AG04450 (cell line): ENCODE measurements around the gene FRMD4A. TPM values are rescaled to one million over a fixed set of nuclear protein-coding genes. Genes with fewer than 3 reads are reported as not detected.

Source experiments
- CTCF ChIA-PET: fragments of 300-600, 350-600 bp; formaldehyde crosslinking; extraction: SDS; loops from one replicate; lab custom pipeline; 2022; ENCODE audit warnings: antibody characterized with exemption, inconsistent platforms; lab: Charles Lee
- POLR2A ChIA-PET: fragments of 350-600 bp; formaldehyde crosslinking; extraction: SDS; loops from one replicate; lab custom pipeline; 2021; ENCODE audit warnings: antibody characterized with exemption, inconsistent platforms; lab: Yijun Ruan, JAX
- DNase-seq: peaks from one replicate; pipeline ENCODE4 v3.0.0-alpha.2; 2011; ENCODE audit warnings: low read depth, low spot score
- H3K27ac ChIP-seq: one replicate; pipeline ENCODE4 v1.5.1; 2012; ENCODE audit warnings: low read depth, low read length, control low read depth
- H3K27me3 ChIP-seq: one replicate; pipeline ENCODE4 v1.6.0; 2012; ENCODE audit warnings: low read length; ENCODE audit not compliant: control insufficient read depth, insufficient read depth
- H3K4me3 ChIP-seq: 2 replicates; pipeline ENCODE4 v1.5.1; 2011; ENCODE audit warnings: mild to moderate bottlenecking, low read depth, low read length, control low read depth
- H3K9me3 ChIP-seq: 2 replicates; pipeline ENCODE4 v1.5.1; 2012; ENCODE audit warnings: low read length; ENCODE audit not compliant: control insufficient read depth, insufficient read depth
- polyA plus RNA-seq: library from polyadenylated mRNA; depleted of rRNA; stranded (reverse); fragments of >200 nt; gene quantifications from 2 replicates; pipeline ENCODE4 v1.2.3, GENCODE V29; 2011
- TF ChIP-seq, protein P1 (sequence below): IDR thresholded peaks from 2 replicates; pipeline ENCODE4 v1.5.1; 2011; ENCODE audit warnings: low read depth, low read length, control low read depth, inconsistent platforms

The FRMD4A gene
- polyA plus RNA-seq, 1 experiment = 45.7 TPM

DNA sequence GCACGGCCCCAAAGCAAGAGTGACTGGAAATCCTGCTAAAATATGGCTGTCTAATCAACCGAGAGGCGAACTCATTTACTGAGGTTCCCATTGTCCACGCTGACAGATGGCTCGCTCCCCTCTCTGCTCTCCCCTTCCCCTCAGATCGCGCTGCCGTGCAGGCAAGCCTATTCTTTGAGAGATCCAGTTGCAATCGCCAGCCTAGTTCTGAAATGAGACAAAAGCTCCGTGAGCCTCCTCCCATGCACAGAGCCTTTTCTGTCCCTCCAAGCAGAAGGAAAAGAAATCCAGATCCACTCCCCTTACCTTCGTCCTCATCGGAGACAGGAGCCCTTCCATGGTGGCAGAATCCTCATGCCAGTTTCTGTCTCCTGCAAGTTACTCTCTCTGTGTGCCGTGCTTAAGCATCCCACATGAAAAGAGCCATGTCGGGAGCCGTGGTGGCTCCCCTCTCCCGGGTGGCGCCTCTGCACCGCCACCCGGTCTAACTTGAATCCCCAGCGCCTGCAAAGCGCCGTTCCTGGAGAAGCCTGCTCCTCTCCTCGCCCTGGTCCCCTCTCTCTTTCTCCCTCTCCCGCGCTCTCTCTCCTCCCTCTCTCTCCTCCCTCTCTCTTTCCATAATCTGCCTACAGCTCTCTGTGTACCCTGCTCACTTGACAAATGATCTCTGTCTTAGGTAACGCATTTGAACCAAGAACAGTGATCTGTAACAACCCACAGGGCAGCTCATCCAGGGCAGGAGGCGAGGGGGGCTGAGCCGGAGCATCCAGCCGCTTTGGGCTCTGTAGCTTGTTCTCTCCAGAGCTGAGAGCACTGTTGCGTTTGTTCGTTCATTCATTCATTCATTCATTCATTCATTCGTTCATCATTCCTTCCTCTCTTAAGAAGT lies 156.8 kb downstream of the FRMD4A start:
- POLR2A ChIA-PET = interaction anchor here (1.6 kb wide), 1 partner anchor 12 kb away, joined by 7 read pairs; no protein-coding TSS in a partner anchor
- Histone ChIP-seq H3K27ac (peak overlapping the region; percentile 2), H3K27me3 (peaks cover 60% of the 10 kb centered on the region), H3K9me3 (no peaks in the 10 kb centered on the region), H3K4me3 (peak overlapping the region; percentile 64)
- TF ChIP-seq, protein P1, sequence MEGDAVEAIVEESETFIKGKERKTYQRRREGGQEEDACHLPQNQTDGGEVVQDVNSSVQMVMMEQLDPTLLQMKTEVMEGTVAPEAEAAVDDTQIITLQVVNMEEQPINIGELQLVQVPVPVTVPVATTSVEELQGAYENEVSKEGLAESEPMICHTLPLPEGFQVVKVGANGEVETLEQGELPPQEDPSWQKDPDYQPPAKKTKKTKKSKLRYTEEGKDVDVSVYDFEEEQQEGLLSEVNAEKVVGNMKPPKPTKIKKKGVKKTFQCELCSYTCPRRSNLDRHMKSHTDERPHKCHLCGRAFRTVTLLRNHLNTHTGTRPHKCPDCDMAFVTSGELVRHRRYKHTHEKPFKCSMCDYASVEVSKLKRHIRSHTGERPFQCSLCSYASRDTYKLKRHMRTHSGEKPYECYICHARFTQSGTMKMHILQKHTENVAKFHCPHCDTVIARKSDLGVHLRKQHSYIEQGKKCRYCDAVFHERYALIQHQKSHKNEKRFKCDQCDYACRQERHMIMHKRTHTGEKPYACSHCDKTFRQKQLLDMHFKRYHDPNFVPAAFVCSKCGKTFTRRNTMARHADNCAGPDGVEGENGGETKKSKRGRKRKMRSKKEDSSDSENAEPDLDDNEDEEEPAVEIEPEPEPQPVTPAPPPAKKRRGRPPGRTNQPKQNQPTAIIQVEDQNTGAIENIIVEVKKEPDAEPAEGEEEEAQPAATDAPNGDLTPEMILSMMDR = no peak
- DNase-seq = no peak
- CTCF ChIA-PET = interaction anchor here (0.9 kb wide), 1 partner anchor 27 kb away, joined by 3 read pairs; no protein-coding TSS in a partner anchor

DNA sequence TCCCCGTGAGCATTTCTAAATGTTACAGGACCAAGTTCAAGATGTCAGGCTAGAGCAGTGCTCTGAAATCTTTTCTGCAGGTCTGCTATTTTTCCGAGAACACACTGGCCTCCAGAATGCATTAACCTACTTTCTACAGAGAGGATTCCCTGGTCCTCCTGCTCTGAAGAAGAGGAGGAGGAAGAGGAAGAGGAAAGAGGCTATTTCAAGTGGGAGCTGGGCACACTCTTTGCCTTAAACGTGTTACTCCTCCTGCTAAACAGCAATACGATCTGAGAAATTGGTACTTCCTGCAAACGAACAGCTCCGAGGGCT lies 157.4 kb downstream of the FRMD4A start:
- peaks cover 57% of the 10 kb centered on the region for H3K27me3 ChIP-seq
- no peak for DNase-seq
- H3K27ac ChIP-seq = peak overlapping the region; percentile 2
- TF ChIP-seq, protein P1 = no peak
- POLR2A ChIA-PET = interaction anchor here (1.6 kb wide), 1 partner anchor 12 kb away, joined by 7 read pairs; no protein-coding TSS in a partner anchor
- CTCF ChIA-PET = interaction anchor here (0.9 kb wide), 1 partner anchor 27 kb away, joined by 3 read pairs; no protein-coding TSS in a partner anchor
- no peaks in the 10 kb centered on the region for H3K9me3 ChIP-seq
- peak overlapping the region; percentile 64 for H3K4me3 ChIP-seq

DNA sequence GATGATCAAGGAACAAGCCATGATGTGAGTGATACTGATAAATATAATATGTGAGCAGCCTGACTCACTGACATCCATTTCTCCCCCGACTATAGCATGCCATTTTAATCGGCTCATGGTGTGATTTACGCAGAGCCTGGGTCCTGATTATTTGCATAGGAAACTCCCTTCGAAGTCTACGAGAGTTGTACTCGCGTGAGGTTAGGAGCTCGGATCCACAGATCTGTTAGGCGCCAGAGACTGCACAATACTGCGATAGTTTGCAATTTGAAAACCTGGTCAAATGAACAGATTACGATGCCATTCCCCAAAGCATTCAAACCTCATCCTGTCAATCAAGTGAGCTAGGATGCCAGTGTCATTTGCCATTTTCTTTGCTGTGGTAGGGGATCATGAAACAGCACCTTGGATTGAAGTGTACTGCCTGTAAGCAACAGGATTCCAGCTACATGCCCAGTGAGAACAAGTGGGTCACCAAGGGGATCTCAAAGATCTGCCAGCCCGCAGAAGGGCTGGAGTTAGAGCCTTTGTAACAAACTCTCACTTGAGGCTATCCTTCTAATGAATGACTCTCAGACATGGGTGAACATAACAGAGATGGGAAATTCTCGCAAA lies 158.3 kb downstream of the FRMD4A start:
- DNase-seq = no peak
- Histone ChIP-seq H3K27me3 (peaks cover 52% of the 10 kb centered on the region), H3K27ac (no peak overlapping the region), H3K9me3 (no peaks in the 10 kb centered on the region), H3K4me3 (no peak overlapping the region)
- ChIA-PET CTCF (interaction anchor here (0.5 to 0.9 kb wide), 2 partner anchors 28 to 385 kb away, joined by 3 read pairs; no protein-coding TSS in a partner anchor), POLR2A (no interaction called here)
- TF ChIP-seq, protein P1 = no peak

- Histone ChIP-seq H3K4me3 (no peak overlapping the region), H3K27ac (no peak overlapping the region), H3K9me3 (no peaks in the 10 kb centered on the region), H3K27me3 (peaks cover 45% of the 10 kb centered on the region)
- DNase-seq = no peak
- TF ChIP-seq, protein P1 = no peak
- ChIA-PET CTCF (no interaction called here), POLR2A (no interaction called here)
These were observed 159.4 kb downstream of the FRMD4A start for GRCh38 chr10:14171336-14171735.
